ENCODE results near the gene CACNA1I. TPM values are rescaled to one million over a fixed set of nuclear protein-coding genes. Genes with fewer than 3 reads are reported as not detected.

CACNA1I gene
- total RNA-seq, 2 donors from 2014 or later = 0.69 to 1.0 TPM

DNA sequence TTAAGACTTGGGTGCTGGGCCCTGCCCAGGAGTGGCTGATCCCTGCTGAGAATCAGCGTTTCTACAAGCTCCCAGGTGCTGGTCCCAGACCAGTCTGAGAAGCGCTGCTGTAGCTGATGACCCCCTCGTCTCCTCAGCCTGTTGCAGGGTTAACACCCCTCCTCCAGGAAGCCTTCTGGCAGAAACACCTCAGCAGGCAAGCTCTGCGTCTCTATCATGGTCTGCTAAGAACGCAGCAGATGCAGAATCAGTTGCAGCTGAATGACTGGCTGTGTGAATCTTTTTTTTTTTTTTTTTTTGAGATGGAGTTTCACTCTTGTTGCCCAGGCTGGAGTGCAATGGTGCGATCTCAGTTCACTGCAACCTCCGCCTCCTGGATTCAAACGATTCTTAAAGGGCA, 132.5 kb downstream of the CACNA1I start:
- H3K27me3 ChIP-seq = no peaks in the 10 kb centered on the region
- H3K36me3 ChIP-seq = no peaks in the 10 kb centered on the region
- H3K4me1 ChIP-seq = no peaks in the 10 kb centered on the region

DNA sequence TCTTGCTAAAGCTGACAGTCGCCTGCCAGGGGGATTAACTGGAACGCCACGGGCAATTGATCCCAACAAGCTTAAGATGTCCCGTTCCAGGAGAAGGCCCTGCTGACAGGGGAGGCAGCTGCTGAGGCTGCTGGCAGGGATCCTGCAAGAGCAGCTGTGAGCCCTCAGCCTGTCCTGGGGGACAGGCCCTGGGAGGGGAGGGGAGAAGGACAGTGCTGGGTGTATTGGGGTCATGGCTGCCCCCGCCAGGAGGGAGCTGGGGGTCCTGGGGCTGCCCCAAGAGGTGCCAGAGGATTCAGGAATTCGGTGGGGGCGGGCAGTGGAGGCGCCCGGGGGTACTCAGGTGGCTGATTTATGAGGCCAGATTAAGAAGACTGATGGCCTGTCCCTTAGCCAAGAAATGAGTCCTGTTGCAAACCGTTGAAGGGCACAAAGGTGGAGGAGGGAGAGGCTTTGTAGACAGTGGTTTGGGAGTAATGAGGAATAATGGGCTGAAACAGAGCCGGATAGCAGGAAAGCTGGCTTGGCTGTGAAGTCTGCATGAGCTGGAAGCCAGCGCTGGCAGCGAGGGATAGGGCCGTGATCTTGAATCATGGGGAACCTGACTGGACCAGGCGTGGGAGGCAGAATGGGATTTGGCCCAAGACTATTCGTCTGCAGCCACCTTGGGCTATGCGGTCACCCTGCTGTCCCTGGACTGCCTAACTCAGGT, 133.5 kb downstream of the CACNA1I start:
- peak; percentile 26 for DNase-seq
- H3K27me3 ChIP-seq = no peaks in the 10 kb centered on the region
- intact Hi-C loops (cut with DNase I) = no loop called here
- H3K9ac ChIP-seq (ENCODE audit: low read depth in 2 of 2, low read length in 2 of 2) = no peak overlapping the region
- H3K36me3 ChIP-seq = no peaks in the 10 kb centered on the region
- H3K9me3 ChIP-seq = no peaks in the 10 kb centered on the region
- no peak overlapping the region for H3K4me3 ChIP-seq
- TF ChIP-seq, protein P1, sequence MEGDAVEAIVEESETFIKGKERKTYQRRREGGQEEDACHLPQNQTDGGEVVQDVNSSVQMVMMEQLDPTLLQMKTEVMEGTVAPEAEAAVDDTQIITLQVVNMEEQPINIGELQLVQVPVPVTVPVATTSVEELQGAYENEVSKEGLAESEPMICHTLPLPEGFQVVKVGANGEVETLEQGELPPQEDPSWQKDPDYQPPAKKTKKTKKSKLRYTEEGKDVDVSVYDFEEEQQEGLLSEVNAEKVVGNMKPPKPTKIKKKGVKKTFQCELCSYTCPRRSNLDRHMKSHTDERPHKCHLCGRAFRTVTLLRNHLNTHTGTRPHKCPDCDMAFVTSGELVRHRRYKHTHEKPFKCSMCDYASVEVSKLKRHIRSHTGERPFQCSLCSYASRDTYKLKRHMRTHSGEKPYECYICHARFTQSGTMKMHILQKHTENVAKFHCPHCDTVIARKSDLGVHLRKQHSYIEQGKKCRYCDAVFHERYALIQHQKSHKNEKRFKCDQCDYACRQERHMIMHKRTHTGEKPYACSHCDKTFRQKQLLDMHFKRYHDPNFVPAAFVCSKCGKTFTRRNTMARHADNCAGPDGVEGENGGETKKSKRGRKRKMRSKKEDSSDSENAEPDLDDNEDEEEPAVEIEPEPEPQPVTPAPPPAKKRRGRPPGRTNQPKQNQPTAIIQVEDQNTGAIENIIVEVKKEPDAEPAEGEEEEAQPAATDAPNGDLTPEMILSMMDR (IDR thresholded peaks at IDR 0.05) = no peak
- no peaks in the 10 kb centered on the region for H3K4me1 ChIP-seq
- H3K27ac ChIP-seq = no peak overlapping the region

More for the DNA sequence above, 132.5 kb downstream of the CACNA1I start:
- intact Hi-C loops (cut with DNase I) = no loop called here
- TF ChIP-seq, protein P1 (IDR thresholded peaks at IDR 0.05) = no peak
- H3K9ac ChIP-seq (ENCODE audit: low read depth in 2 of 2, low read length in 2 of 2) = no peak overlapping the region
- H3K9me3 ChIP-seq = no peaks in the 10 kb centered on the region
- H3K4me3 ChIP-seq = no peak overlapping the region
- no peak for DNase-seq
- no peak overlapping the region for H3K27ac ChIP-seq

DNA sequence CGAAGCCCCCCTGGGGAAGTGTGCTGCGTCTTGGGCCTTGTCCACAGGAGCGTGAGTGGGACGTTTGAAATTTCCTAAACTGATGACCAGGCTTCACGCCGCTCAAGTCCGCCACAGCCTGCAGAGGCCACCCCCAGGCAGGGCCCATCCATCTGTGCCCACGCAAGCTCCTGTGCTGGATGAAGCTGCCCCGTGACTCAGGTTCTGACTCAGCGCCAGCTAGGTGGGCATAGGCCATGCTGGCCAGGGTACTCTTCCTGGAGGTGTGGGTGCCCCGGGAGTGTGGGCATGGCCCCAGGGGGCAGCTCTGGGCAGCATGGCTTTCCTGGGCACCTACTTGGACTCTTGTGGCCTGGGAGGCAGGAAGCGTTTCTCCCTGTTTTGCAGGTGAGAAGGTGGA, 134.8 kb downstream of the CACNA1I start:
- no peak overlapping the region for H3K4me3 ChIP-seq
- no peak for DNase-seq
- H3K27ac ChIP-seq = no peak overlapping the region
- TF ChIP-seq, protein P1 (IDR thresholded peaks at IDR 0.05) = no peak
- intact Hi-C loops (cut with DNase I) = no loop called here
- H3K27me3 ChIP-seq = no peaks in the 10 kb centered on the region
- H3K36me3 ChIP-seq = no peaks in the 10 kb centered on the region
- H3K9me3 ChIP-seq = no peaks in the 10 kb centered on the region
- no peaks in the 10 kb centered on the region for H3K4me1 ChIP-seq
- no peak overlapping the region for H3K9ac ChIP-seq (ENCODE audit: low read depth in 2 of 2, low read length in 2 of 2)

DNA sequence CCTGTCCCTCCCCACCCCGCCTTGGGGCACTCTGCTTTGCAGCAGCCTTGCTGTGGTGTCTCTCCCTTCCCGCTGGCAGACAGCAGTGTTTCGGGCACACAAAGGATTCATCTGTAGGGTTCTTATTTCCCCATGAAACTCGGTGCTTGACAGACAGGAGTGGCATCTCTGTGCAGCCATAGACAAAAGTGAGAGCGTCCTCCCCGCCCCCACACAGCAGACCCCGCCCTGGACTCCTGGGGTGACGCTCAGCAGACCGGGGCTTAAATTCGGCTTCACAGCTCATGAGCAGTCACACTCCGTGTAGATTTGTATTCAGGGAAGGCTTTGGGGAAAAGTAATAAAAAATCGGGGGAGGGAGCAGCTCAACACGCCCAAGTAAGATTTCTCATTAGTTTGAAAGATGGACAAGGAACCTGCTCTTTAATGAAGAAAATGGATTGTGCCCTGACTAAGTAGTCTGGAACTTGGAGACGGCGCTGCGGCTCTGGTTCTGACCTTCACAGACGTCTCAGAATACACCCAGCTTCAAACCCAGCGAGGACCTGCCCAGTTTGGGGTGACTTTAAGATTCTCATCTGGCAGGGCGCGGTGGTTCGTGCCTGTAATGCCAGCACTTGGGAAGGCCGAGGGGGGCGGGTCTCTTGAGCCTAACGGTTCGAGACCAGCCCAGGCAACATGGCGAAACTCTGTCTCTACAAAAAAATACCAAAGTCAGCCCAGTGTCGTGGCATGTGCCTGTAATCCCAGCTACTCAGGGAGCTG, 136.0 kb downstream of the CACNA1I start:
- intact Hi-C loops (cut with DNase I) = no loop called here
- H3K9me3 ChIP-seq = no peaks in the 10 kb centered on the region
- no peak overlapping the region for H3K9ac ChIP-seq (ENCODE audit: low read depth in 2 of 2, low read length in 2 of 2)
- TF ChIP-seq, protein P1 (IDR thresholded peaks at IDR 0.05) = no peak
- no peaks in the 10 kb centered on the region for H3K4me1 ChIP-seq
- no peaks in the 10 kb centered on the region for H3K36me3 ChIP-seq
- H3K27me3 ChIP-seq = no peaks in the 10 kb centered on the region
- no peak overlapping the region for H3K27ac ChIP-seq
- DNase-seq = no peak
- no peak overlapping the region for H3K4me3 ChIP-seq

DNA sequence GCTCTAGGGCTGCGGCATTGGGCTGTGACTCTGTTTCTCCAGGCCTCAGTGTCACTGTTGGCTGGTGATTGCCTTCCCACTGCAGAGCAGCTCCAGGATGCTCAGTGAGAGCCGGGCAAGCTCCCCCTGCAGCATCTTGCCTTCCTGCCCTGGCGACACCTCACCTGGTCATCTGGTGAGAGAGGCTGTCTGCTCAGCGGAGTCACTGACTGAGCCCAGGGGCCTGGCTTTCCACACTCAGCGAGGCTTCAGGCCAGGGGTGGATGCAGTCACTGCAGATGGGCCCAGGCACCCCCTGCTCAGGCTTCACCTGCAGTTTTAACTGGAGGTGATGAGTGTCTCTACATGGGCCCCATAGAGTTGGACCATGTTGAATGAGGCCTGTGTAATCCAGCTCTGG, 136.8 kb downstream of the CACNA1I start:
- Histone ChIP-seq H3K9me3 (no peaks in the 10 kb centered on the region), H3K27me3 (no peaks in the 10 kb centered on the region), H3K36me3 (no peaks in the 10 kb centered on the region), H3K4me1 (no peaks in the 10 kb centered on the region), H3K27ac (no peak overlapping the region), H3K9ac (ENCODE audit: low read depth in 2 of 2, low read length in 2 of 2) (no peak overlapping the region), H3K4me3 (no peak overlapping the region)
- no peak for DNase-seq
- intact Hi-C loops (cut with DNase I) = no loop called here
- TF ChIP-seq, protein P1 (IDR thresholded peaks at IDR 0.05) = no peak
